CD4-positive, alpha-beta T cell treated with Interferon gamma for 1 hour (primary cell): ENCODE results near the gene SP3.

Experiments used
- DNase-seq: peaks from one replicate; pipeline ENCODE4 v3.0.0-alpha.2; 2020

The SP3 gene

GRCh38 chr2:173996766-173997165 lies 31.6 kb upstream of the SP3 start:
- no peak for DNase-seq

GRCh38 chr2:173993459-173993858 lies 28.3 kb upstream of the SP3 start:
- no peak for DNase-seq

GRCh38 chr2:173991856-173992588 lies 26.8 kb upstream of the SP3 start:
- no peak for DNase-seq

- DNase-seq, result no peak
Observed at GRCh38 chr2:173990970-173991819, 26.0 kb upstream of the SP3 start.

- DNase-seq, result no peak
Observed at GRCh38 chr2:173990245-173990644, 25.1 kb upstream of the SP3 start.

- no peak for DNase-seq
Observed at GRCh38 chr2:173989884-173990215, 24.7 kb upstream of the SP3 start.

- DNase-seq, result no peak
Observed at GRCh38 chr2:173989160-173989883, 24.1 kb upstream of the SP3 start.

GRCh38 chr2:173986805-173987204 lies 21.6 kb upstream of the SP3 start:
- no peak for DNase-seq

GRCh38 chr2:173985605-173985992 lies 20.4 kb upstream of the SP3 start:
- no peak for DNase-seq

- no peak for DNase-seq
Observed at GRCh38 chr2:173984866-173985604, 19.9 kb upstream of the SP3 start.

- no peak for DNase-seq
Observed at GRCh38 chr2:173983391-173983871, 18.3 kb upstream of the SP3 start.

GRCh38 chr2:173982918-173983317 lies 17.7 kb upstream of the SP3 start:
- no peak for DNase-seq

GRCh38 chr2:173982182-173982714 lies 17.1 kb upstream of the SP3 start:
- no peak for DNase-seq

- DNase-seq, result no peak
Observed at GRCh38 chr2:173981520-173981919, 16.3 kb upstream of the SP3 start.

GRCh38 chr2:173979751-173980351 lies 14.7 kb upstream of the SP3 start:
- DNase-seq, result no peak

- no peak for DNase-seq
Observed at GRCh38 chr2:173978447-173978846, 13.3 kb upstream of the SP3 start.

- DNase-seq, result no peak
Observed at GRCh38 chr2:173972636-173973035, 7.5 kb upstream of the SP3 start.

GRCh38 chr2:173972165-173972564 lies 7.0 kb upstream of the SP3 start:
- no peak for DNase-seq

GRCh38 chr2:173970516-173970924 lies 5.3 kb upstream of the SP3 start:
- no peak for DNase-seq

GRCh38 chr2:173969886-173970285 lies 4.7 kb upstream of the SP3 start:
- DNase-seq, result no peak

GRCh38 chr2:173968551-173968950 lies 3.4 kb upstream of the SP3 start:
- no peak for DNase-seq
